HG03064 (cell line): ENCODE results near the gene NR3C2.
"Not testable (repeated sequence)": the region's sequence is repeated elsewhere in the genome, so short reads cannot be mapped to it uniquely, and the experiment has no call there.

Experiments
- ATAC-seq: cut with Tn5 transposase; IDR thresholded peaks from one replicate; pipeline ENCODE4 v1.9.1; 2021; ENCODE audit warnings: low read depth; ENCODE audit not compliant: unreplicated experiment

NR3C2 gene

DNA sequence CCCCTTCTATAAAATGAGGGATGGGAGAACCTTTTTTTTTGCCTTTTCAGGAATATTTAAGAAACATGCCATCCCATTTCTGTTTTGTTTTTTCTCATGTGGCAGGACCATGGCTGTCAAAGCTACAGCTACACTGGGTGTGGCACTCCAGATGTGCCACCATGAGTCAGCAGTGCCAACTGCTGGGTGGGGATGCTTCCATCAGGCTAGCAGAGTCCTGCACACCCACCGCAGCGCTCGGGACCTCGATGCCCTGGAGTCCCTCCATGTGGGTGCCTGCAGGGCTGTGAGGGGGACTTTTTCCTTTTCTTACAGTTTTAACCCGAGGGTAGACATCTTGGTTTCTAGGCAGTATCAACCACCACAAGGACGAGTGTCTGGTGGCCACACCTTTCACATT is 352.6 kb downstream of the NR3C2 start:
- ATAC-seq: no peak

DNA sequence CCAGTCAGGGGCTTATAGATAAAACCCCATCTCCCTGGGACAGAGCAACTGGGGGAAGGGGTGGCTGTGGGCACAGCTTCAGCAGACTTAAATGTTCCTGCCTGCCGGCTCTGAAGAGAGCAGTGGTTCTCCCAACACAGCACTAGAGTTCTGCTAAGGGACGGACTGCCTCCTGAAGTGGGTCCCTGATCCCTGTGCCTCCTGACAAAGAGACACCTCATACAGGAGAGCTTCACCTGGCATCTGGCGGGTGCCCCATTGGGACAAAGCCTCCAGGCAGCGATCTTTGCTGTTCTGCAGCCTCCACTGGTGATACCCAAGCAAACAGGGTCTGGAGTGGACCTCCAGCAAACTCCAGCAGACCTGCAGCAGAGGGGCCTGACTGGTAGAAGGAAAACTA is 359.1 kb downstream of the NR3C2 start:
- not testable (repeated sequence) for ATAC-seq

DNA sequence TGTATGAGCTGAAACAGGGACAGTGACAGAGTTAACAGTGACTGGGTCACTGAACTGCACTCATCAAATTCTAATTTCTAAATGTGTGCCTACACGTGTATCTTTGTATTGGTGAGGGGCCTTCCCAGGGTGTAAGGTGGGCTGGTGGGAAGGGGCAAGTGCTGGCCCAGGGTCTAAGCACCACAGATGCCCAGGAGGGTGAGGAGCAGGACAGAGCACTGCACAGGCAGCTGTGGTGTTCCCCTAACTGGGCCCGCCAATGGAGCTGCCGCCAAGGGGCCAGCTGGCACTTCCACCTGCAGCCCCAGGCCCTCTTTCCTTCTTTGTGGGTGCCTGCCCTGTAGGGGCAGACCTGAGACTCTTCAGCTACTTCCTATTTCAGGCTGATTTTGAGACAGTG is 360.5 kb downstream of the NR3C2 start:
- no peak for ATAC-seq

DNA sequence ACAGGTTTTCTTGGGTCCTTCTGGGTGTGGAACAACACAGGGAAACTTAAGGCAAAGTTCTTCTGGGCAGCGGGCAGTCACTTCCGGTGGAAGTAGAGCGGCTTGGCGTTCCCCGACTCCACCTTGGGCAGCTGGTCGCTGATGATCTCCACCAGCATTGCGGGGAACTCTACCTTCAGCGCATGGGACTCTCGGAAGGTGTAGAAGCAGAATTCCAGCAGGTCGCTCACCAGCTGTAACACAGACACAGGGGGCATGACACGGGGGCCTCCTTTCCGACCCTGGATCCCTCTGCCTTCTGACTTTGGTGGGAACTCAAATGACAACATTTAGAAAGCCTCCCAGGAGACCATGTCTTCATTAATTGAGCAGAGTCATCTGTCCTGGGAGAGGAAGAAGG is 360.9 kb downstream of the NR3C2 start:
- ATAC-seq: no peak

DNA sequence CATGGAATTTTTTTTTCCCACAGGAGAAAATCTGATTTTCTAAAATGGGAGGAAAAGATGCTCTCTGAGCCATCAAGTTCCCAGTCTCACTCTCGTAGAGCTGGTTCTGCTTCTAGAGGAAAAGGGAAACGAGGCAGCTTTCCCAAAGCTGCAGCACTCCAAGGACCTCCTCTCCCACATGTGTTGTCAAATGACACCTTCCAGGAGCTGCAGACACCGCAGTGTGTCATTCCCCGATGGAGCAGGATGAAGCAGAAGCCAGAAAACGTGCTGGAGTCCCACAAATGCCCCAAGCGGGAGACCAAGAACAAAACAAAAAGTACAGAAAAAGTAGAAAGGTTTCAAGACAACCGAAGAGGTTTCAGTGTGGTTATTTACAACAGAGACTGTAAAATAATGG is 362.3 kb downstream of the NR3C2 start:
- ATAC-seq: no peak

DNA sequence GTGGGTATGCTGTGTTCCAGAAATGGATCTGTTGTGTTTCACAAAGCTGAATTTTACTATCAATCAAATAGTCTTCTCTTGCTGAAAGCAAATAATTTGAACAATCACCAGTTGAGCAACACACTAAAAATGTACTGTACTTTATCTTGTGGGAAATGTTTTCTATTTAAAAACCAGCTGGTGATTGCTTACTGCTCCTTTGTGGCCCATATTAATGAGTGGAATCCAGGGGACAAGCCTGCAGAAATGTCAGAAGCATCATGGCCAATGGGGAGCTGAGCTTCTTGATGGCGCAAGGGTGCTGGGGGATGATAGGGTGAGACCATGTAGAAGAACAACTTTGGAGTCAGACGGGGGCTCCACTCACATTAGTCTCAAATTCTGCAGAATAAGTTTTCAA is 364.2 kb downstream of the NR3C2 start:
- no peak for ATAC-seq

DNA sequence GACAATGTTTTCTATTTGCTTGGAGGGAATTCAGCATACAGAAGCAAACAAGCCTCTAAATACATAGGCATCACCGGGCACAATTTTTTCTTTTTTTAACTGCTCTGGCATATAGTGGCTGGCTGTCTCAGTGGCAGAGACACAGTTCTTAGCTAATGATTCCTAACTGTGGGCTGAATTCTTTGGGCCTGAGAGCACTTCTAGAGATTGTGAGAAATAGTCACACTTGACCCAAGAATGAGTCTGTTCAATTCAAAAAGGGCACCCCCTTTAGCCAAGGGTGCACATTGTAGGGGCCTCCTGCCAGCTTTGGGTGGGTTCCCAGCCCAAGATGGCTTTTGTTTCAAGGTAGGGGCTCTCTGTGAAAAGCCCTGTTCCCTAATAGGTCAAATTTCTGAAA is 364.6 kb downstream of the NR3C2 start:
- ATAC-seq: no peak

DNA sequence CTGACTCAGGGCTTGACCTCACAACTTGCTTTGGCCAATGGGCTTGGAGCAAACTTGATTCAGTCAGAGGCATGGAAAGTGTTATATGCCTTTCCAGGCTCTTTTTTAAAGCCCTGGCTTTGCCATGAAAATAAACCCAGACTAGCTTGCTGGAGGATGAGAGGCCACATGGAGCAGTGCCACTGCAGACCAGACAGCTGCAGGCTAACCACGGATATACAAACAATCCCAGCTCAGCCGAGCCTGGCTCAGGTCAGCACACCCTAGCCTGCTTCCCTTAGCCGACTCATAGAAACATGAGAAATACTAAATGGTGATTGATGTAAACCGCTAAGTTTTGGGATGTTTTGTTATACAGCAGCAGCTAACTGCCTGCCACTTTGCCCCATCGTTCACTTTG is 365.2 kb downstream of the NR3C2 start:
- ATAC-seq: no peak

DNA sequence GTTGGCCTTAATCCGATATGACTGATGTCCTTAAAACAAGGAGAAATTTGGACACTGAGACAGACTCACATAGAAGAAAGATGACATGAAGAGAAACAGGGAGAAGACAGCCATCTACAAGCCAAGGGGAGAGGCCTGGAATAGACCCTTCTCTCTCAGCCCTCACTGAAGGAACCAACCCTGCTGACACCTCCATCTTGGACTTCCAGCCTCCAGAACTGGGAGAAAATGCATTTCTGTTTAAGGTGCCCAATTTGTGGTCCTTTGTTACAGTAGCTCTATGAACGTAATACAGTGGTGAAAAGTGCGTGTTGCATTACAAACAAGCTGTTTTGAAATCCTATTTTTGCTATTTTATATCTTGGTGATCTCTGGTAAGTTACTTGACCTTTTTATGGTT is 366.8 kb downstream of the NR3C2 start:
- ATAC-seq: no peak

DNA sequence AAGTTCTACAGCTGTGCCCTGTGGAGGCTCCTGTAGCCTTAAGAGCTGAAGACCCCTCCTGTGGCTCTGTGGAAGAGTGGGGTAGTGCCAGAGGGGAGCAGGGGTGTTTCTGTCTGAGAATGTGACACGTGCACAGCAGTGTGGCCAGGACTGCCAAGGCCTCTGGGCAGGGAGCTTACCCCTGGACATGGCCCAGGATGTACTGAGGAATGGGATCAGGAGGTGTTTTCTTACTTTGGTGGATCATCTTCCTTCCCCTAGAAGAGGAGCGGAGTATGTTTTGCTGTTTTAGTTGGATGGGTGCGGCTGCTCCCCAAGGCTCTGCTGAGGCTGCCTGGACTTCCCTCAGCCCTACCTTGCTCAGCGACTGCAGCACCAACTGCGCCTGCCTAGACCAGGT is 367.8 kb downstream of the NR3C2 start:
- ATAC-seq: no peak

DNA sequence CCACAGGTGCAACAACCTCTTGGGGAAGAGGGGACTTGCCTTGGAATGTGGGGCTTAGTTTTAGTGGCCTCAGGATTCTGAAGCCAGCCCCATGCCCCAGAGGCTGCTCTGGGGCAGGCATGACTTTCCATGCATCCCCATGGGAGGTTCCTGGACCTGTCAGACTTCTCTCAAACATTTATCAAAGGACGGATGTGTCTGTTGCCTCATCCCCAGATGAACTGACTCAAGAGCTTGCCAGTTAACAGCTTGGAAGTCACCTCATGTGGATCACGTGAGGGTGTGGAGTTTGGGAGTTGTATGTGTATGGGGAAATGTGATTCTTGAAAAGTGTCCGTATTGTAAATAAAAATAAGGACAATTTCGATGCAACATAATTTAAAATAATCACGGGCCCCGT is 368.9 kb downstream of the NR3C2 start:
- ATAC-seq: no peak

DNA sequence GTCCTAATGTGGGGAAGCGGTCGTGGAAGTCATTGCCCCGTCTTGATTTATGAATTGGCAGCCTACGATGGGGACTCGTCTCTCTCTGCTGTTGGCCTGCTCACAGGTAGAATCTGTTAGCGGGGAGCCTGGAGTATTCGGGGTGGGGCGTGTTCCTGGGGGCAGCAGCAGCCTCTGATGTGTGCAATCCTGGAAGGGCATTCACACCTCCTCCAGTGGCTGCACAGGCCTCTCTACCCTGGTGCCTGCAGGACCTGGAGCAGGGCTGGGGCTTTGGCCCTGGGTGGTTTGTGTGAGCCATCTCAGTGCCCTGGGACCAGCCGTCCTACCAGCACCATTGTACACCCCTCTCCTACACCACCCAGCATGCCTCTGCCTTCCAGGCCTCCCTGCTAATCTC is 369.4 kb downstream of the NR3C2 start:
- no peak for ATAC-seq

DNA sequence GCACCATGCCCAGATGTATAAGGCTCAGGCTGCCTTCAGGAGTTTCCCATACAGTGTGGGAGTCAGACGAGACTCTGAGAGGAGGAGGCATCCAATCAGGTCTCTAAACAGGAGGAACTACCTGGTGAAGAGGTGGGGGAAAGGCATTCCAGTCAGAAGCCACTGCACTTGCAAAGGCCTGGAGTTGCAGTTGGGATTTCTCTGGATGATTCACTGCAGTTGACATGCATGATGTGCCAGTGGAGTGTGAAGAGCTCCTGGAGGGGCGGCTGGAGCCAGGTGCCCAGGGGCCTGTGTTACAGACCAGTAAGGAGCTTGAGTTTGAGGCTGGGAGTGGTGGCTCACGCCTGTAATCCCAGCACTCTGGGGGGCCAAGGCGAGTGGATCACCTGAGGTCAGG is 371.2 kb downstream of the NR3C2 start:
- no peak for ATAC-seq

DNA sequence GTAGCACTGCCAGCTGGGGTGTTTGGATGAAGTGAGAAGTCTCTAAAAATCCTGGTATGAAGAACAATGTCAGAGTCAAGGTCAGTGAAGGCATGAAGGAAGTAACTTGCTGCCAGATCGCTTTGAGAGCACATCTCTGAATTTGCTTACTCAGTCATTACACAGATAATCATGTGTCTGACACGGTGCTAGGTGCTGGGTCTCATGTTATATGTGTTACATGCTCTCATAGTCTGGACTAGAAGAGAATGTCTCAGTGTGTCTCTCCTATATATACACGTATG is 372.4 kb downstream of the NR3C2 start:
- no peak for ATAC-seq

DNA sequence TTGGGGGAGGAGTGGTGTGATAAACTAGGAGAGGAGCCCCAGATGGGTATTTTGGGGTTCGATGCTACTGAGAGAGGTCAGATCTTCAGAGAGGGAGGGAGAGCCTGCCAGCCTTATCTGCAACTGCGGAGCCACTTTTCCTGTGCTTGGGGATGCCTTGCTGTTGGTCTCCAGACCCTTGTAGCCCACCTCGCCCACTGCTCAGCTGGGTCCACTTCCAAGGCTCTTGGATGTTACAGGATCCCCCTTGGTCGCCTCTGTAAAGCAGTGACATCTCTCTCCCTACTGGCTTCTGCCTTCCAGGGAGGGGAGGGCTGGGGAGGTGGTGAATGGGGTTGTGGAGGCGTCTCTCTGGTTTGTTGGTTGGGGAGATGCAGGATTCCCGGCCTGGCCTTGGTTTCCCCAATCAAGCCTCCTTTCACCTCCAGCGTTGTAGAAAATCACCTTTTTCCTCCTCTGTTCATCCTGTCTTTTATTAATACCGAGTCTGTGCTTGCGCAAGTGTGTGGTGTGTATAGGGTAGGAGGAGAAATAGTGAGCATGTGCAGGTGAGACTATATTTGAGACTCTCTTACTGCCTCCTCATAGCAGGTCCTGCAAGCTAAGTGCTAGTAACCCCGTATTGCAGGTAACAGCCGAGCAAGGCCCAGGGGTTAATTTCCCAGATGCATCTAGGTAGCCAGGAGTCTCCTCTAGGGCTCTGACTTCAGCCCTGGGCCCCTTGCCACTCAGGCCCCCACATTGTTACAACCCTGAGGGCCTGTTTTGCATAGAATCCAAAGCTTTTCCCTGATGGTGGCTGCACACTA is 372.9 kb downstream of the NR3C2 start:
- ATAC-seq: no peak

DNA sequence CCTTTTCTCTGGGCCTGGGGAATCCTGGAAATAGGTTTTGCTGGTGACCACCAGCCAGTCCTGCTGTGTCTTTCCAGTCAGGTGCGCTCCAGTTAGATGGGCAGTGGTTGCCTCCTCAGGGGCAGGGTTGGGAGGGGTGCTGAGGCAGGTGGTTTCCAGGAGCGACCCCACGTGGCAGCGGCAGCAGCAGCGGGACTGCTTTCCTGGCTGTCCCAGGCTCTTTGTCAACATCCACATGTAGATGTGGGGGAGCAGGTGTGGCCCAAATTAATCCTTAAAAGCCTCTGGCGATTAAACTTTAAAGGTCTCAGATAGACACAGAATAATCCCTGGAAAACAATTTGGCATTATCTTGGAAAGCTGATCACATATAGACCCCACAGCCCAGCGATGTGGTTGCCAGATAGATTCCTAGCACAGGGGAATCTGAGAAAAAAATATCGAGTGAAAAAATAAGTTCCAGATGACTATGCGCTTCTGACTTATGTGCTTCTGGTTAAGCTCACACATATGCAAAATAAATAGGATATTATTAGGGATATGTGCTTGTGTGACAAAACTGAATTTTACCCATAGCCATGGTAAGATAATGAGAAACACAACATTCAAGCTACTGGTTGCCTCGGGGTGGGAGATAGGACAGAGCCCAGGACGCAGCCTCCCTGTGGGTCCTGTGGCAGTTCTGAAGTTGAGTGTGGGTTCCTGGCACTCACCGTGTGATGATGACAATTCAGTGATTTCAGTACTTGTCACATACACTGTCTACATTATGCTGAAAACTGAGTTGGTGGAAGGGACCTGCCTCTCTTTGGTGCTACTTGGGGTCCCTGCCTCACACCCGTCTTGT is 373.9 kb downstream of the NR3C2 start:
- no peak for ATAC-seq

DNA sequence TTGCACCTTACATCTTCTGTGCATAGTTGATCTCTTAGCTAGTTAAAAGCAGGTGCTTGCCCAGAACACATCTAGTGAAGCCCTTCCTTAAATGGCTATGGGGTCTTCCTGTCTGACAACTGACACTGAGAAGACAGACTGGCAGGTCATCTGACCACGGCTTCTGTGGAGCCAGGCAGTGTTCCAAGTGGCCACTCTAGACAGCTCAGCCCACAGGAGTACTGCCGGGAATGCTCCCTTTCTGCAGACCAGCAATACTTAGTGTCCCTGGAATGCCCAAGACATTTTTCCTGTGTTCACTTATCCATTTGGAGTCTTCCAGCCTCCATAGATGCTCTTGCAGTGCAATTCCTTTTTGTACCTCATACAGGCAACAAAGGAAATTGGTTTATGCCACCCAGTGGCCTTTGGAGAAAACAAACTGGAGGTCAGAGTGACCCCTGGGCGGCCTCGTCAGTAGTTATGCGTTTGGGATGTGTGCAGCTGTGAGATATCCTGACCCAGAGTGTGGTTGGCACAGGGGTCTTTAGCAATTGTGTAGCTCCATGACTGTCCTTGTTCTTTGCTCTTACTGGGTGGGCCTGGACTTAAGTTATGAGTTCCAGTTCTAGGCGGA is 374.8 kb downstream of the NR3C2 start:
- ATAC-seq: no peak

DNA sequence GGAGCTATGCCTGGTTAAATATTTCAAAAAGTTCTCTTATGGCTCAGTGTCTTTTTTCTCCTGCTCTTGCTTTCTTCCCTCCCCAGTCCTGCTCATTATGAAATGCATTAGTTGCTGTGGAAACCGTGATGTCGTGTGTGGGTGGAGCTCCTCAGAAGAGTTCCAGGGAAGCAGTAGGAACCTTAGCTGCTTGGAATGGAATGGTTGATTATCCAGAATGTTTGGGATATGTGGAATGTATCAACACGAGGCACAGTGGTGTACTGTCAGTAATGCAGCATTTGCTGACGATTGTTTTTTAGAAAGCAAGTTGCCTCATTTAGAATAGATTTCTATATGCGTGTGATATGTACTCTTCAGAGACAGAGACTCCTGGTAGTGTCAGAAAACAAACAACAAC is 377.1 kb downstream of the NR3C2 start:
- no peak for ATAC-seq

DNA sequence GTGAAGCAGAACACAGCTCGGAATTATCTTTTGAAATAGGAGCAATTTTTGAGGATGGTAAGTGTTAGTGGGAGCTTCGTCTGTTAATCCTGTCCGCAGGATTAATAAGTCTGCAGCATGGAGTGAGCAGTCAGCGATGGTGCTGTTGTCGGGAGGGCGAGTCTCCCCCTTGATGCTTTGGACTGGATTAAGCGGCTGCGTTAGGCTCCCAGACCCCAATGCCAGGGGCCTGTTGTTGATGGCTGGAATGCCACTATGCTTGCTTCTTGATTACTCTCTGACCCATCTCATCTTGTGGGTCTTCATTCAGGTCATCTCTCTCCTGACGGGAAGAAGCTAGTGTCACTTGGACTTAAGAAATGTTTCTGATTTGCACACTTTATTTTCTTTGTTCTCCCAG is 377.8 kb downstream of the NR3C2 start:
- ATAC-seq: no peak

DNA sequence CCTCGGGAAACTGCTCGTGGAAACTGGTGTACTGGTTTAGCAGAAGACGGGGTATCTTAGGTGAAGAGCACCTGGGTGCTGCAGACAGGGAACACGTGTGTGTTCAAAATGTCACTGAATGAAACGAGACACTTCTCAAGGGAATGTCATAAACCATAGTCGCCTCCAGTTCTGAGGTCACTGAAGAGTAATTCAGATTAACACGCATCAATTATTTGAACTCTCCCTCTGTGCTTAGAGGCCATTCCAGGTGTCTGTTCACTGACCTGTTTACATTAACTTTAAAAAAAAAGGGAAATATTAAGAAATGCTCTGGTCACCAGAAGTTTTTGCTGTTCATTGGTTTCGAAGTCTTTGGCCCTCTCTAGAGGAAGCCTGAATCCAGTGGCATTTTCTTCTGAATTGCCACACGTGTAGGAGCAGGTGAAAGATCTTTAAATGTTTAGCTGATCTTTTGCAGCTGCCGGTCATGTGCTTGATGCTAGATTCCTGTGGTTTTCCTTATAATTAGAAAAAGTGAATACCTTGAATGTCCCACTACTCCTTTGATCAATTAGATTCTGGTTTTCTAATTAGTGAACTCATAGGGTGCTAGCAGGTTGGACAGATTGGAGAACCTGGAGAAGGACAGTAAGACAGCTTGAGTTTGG is 379.8 kb downstream of the NR3C2 start:
- ATAC-seq: no peak

DNA sequence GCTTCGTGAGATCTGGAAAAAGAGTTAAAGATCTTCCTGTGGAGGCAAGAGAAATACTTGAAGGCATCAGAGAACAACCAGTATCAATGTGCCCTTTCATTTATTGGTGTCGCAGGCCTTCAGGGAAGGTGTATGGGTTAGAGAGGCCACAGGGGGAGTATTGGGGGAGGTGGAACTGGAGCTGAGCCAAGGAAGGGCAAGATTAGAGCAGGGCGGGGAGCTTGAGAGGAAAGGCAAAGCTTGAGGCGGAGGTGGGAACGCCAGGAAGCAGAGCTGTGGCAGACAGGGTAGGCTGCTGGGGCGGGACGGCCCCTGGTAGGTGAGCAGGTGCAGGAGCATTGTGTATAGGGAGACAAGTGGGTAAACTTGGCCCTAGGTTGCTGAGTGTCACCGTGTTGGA is 380.4 kb downstream of the NR3C2 start:
- ATAC-seq: no peak
